Coronary artery (tissue), 2 donors: Measurements from ENCODE around the gene HLA-DOA.

ENCODE experiments used
- DNase-seq: peaks from one replicate; pipeline ENCODE4 v3.0.0-alpha.2; 2017; ENCODE audit warnings: low spot score
- H3K27ac ChIP-seq, 2 donors: fragments of 200-600 bp; sonication (generic); one replicate each; pipeline ENCODE4 v1.5.1; 2016 to 2019
- H3K4me3 ChIP-seq: fragments of 200-600 bp; sonication (generic); 2 replicates; pipeline ENCODE4 v1.5.1; 2016; ENCODE audit warnings: mild to moderate bottlenecking, moderate library complexity
- CTCF ChIP-seq: fragments of 200-600 bp; sonication (generic); IDR thresholded peaks from one replicate; pipeline ENCODE4 v1.5.1; 2019; ENCODE audit warnings: antibody characterized with exemption

The HLA-DOA gene

GRCh38 chr6:32968867-32969684 is 40.3 kb downstream of the HLA-DOA start:
- no peak for TF ChIP-seq CTCF
- DNase-seq, result peak; percentile 94
- Histone ChIP-seq H3K27ac (peak overlapping the region; percentile 99 to 100), H3K4me3 (peak overlapping the region; percentile 85)

GRCh38 chr6:32968093-32968866 is 41.1 kb downstream of the HLA-DOA start, which contains the start of gene BRD2:
Gene BRD2 (plus strand): TSS chr6:32968594. CDS start chr6:32972899, 4,305 bp downstream.
- peak within 1 kb of the TSS; percentile 99 to 100 for H3K27ac ChIP-seq
- peak within 1 kb of the TSS; percentile 85 for H3K4me3 ChIP-seq
- TF ChIP-seq CTCF, result no peak
- peak; percentile 99 for DNase-seq

GRCh38 chr6:32967151-32968091 is 42.0 kb downstream of the HLA-DOA start:
- no peak for TF ChIP-seq CTCF
- H3K27ac ChIP-seq, result peak overlapping the region; percentile 99 to 100
- peak overlapping the region; percentile 85 for H3K4me3 ChIP-seq
- no peak for DNase-seq

- H3K4me3 ChIP-seq, result no peak overlapping the region
- no peak for TF ChIP-seq CTCF
- no peak overlapping the region for H3K27ac ChIP-seq
- no peak for DNase-seq
These were observed 44.6 kb downstream of the HLA-DOA start for GRCh38 chr6:32964776-32965175.

- no peak for DNase-seq
- Histone ChIP-seq H3K4me3 (no peak overlapping the region), H3K27ac (no peak overlapping the region)
- TF ChIP-seq CTCF, result no peak
These were observed 45.5 kb downstream of the HLA-DOA start for GRCh38 chr6:32963866-32964265.

GRCh38 chr6:32962213-32962826 is 47.1 kb downstream of the HLA-DOA start:
- TF ChIP-seq CTCF, result no peak
- DNase-seq, result no peak
- no peak overlapping the region for H3K27ac ChIP-seq
- no peak overlapping the region for H3K4me3 ChIP-seq
